ENCODE data around the gene TMEM231.

DNA sequence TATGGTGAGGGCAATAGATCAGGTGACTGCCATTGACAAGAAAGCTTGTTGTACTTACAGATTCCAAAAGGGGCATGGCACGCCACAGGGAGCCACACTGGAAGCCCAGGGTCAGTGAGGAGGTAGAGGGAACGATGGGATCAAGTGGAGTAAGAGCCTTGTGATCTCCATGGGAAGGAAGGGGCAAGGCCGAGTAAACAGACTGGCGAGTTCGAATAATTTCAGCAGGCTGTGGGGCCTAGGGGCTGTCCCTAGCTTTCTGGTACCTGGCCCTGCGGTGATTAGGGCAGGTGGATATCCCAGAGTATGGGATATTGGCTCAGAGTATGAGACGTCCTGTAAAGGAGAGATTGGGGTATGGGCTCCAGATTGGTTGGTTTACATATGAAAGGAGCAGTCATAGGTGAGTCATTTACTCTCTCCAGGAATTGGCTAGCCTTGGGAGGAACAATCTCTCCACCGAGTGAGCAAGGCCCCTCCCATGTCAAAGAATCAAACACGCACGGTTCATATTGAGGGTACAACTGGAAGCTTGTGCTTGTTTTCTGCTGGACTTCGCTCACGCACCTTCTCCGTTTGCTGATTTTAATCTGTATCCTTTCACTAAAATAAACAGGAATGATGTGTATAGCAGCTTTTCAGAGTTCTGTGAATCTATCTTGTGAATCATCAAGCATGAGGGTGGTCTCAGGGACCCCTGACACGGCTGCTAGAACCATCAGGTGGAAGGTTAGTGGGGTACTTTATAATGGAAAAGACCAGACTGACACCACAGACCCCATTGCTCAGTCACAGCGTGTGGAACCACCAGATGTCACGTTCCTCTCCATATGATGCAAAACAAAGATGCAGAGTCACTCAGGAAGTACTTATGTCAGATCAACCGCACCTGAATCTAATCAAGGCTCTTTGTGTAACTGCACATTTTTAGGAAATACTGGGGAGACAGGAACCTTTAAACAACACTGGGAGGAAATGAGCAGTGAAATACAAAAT lies 38.1 kb upstream of the TMEM231 start:
- TF ChIP-seq GATA2 (IDR thresholded peaks at IDR 0.05; ENCODE audit: insufficient read depth, insufficient read length, low read depth, low read length): no peak
- TF ChIP-seq, protein P1, sequence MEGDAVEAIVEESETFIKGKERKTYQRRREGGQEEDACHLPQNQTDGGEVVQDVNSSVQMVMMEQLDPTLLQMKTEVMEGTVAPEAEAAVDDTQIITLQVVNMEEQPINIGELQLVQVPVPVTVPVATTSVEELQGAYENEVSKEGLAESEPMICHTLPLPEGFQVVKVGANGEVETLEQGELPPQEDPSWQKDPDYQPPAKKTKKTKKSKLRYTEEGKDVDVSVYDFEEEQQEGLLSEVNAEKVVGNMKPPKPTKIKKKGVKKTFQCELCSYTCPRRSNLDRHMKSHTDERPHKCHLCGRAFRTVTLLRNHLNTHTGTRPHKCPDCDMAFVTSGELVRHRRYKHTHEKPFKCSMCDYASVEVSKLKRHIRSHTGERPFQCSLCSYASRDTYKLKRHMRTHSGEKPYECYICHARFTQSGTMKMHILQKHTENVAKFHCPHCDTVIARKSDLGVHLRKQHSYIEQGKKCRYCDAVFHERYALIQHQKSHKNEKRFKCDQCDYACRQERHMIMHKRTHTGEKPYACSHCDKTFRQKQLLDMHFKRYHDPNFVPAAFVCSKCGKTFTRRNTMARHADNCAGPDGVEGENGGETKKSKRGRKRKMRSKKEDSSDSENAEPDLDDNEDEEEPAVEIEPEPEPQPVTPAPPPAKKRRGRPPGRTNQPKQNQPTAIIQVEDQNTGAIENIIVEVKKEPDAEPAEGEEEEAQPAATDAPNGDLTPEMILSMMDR (IDR thresholded peaks at IDR 0.05; ENCODE audit: extremely low read depth in 1 of 2, insufficient read depth in 1 of 2, low read depth in 1 of 2, low read length in 2 of 2): no peak
- no peak for TF ChIP-seq EZH2 (IDR thresholded peaks at IDR 0.05; ENCODE audit: borderline replicate concordance, low read depth, low read length, severe bottlenecking)
- no peak for TF ChIP-seq POLR2AphosphoS5 (IDR thresholded peaks at IDR 0.05; ENCODE audit: insufficient read depth, low read depth, low read length)
- TF ChIP-seq POLR2A (IDR thresholded peaks at IDR 0.05; ENCODE audit: low read depth, low read length): no peak
- peak; percentile 13 for TF ChIP-seq JUN (IDR thresholded peaks at IDR 0.05; ENCODE audit: borderline replicate concordance, insufficient read depth, insufficient read length, low read depth)
